T-cell (primary cell): ENCODE results near the gene CDH13. TPM values are rescaled to one million over a fixed set of nuclear protein-coding genes. Genes with fewer than 3 reads are reported as not detected.

Experiments used
- ATAC-seq, 4 experiments: fragments of 200-7000 bp in 3 of 4; fragments of 150-1000 bp in 1 of 4; cut with Tn5 transposase; replicated peaks in 1 of 4; 1 replicate in 3 of 4; 2 replicates in 1 of 4; pipeline ENCODE4 v1.10.0; 2021; ENCODE audit warnings: moderate library complexity in 3 of 4, mild to moderate bottlenecking in 2 of 4, moderate number of reproducible peaks in 1 of 4
- CTCF ChIA-PET, 2 donors: fragments of 300-600 bp; sonication (Branson Sonifier 250); formaldehyde crosslinking; loops; one replicate each; lab custom pipeline; 2022; ENCODE audit warnings: antibody characterized with exemption in 2 of 2; lab: Charles Lee
- POLR2A ChIA-PET, 2 donors: fragments of 300-600 bp; sonication (Branson Sonifier 250); formaldehyde crosslinking; loops; one replicate each; lab custom pipeline; 2022; ENCODE audit warnings: antibody characterized with exemption in 2 of 2; lab: Charles Lee
- DNase-seq, 35 experiments: peaks; one replicate each; pipeline versions ENCODE4 v3.0.0 to v3.0.0-alpha.2; 2013 to 2023
- H3K27ac ChIP-seq: one replicate; pipeline ENCODE4 v1.5.1; 2013; ENCODE audit warnings: low read length
- H3K27me3 ChIP-seq, 2 experiments: replicated peaks in 1 of 2; 1 replicate in 1 of 2; 2 replicates in 1 of 2; pipeline versions ENCODE4 v1.6.1 to v1.7.0; 2013; ENCODE audit warnings: low read length in 1 of 2, mixed read lengths in 1 of 2; ENCODE audit not compliant: control insufficient read depth in 2 of 2, insufficient read depth in 2 of 2; ENCODE audit errors: extremely low read depth in 1 of 2
- H3K36me3 ChIP-seq, 2 donors: 1 replicate in 1 of 2; 2 replicates in 1 of 2; pipeline versions ENCODE4 v1.6.1 to v1.7.0; 2013; ENCODE audit warnings: low read length in 1 of 2; ENCODE audit not compliant: control insufficient read depth in 2 of 2, insufficient read depth in 1 of 2; ENCODE audit errors: extremely low read depth in 1 of 2
- H3K4me1 ChIP-seq, 2 experiments: 1 replicate in 1 of 2; 2 replicates in 1 of 2; pipeline versions ENCODE4 v1.6.1 to v1.7.0; 2013; ENCODE audit warnings: low read length in 2 of 2, mixed read lengths in 1 of 2; ENCODE audit not compliant: insufficient read depth in 2 of 2, control insufficient read depth in 1 of 2; ENCODE audit errors: extremely low read depth in 1 of 2
- H3K4me3 ChIP-seq, 2 donors: 1 replicate in 1 of 2; 2 replicates in 1 of 2; pipeline versions ENCODE4 v1.5.1 to v1.7.0; 2013; ENCODE audit warnings: mild to moderate bottlenecking in 2 of 2, low read length in 1 of 2, moderate library complexity in 1 of 2; ENCODE audit not compliant: control insufficient read depth in 1 of 2; ENCODE audit errors: extremely low read depth in 1 of 2
- H3K9me3 ChIP-seq: 2 replicates; pipeline ENCODE4 v1.7.0; 2013
- H3K27ac Mint-ChIP-seq, 2 donors: one replicate each; pipeline ENCODE4 v1.8.0; 2020 to 2021; ENCODE audit warnings: mild to moderate bottlenecking in 2 of 2, mixed read lengths in 2 of 2
- H3K27me3 Mint-ChIP-seq, 2 donors: one replicate each; pipeline ENCODE4 v1.8.0; 2021 to 2022; ENCODE audit warnings: mixed read lengths in 2 of 2
- H3K36me3 Mint-ChIP-seq: one replicate; pipeline ENCODE4 v1.8.0; 2021; ENCODE audit warnings: mixed read lengths
- H3K4me1 Mint-ChIP-seq, 3 donors: one replicate each; pipeline ENCODE4 v1.8.0; 2020 to 2022; ENCODE audit warnings: mixed read lengths in 3 of 3, mild to moderate bottlenecking in 1 of 3
- H3K4me3 Mint-ChIP-seq, 3 donors: one replicate each; pipeline ENCODE4 v1.8.0; 2020 to 2022; ENCODE audit warnings: mild to moderate bottlenecking in 3 of 3, mixed read lengths in 3 of 3, moderate library complexity in 3 of 3
- H3K9me3 Mint-ChIP-seq, 3 donors: one replicate each; pipeline ENCODE4 v1.8.0; 2020 to 2022; ENCODE audit warnings: mixed read lengths in 3 of 3
- WGBS: methylation state at CpG from one replicate; pipeline ENCODE4 v1.1.5; 2013; ENCODE audit warnings: missing lambda C conversion rate; ENCODE audit not compliant: insufficient coverage; 5-methylcytosine and 5-hydroxymethylcytosine counted together
- total RNA-seq, 35 experiments: library from RNA in 6 of 35; stranded (reverse) in 6 of 35; fragments of 120-200 nt in 1 of 35; gene quantifications; one replicate each; pipeline versions ENCODE4 v1.2.1 to v1.2.4 and lab custom pipeline; 2013 to 2026

CDH13 gene
- total RNA-seq, 5 donors from 2014 or later (not counting 1 experiment from before 2014, with no cell fraction given): not detected

- no peak overlapping the region for H3K4me3 ChIP-seq
Measured at GRCh38 chr16:82776470-82777146, 149.8 kb downstream of the CDH13 start.

GRCh38 chr16:82782715-82783251 is 156.0 kb downstream of the CDH13 start:
- WGBS: 83% methylated on average over 8 of the region's 11 CpGs
- CTCF ChIA-PET: no interaction called here
- H3K9me3 ChIP-seq: no peaks in the 10 kb centered on the region
- H3K4me3 ChIP-seq: no peak overlapping the region
- Mint-ChIP-seq H3K36me3 (no peaks in the 10 kb centered on the region), H3K4me1 (peaks cover 0 to 5% (median 0%) of the 10 kb centered on the region in 3 donors), H3K9me3 (no peaks in the 10 kb centered on the region), H3K27me3 (peaks cover 3 to 14% of the 10 kb centered on the region in 2 donors), H3K27ac (no peak overlapping the region), H3K4me3 (no peak overlapping the region)
- POLR2A ChIA-PET: no interaction called here
- H3K4me1 ChIP-seq: no peaks in the 10 kb centered on the region
- H3K36me3 ChIP-seq: no peaks in the 10 kb centered on the region
- no peak for ATAC-seq
- peaks cover 0 to 5% of the 10 kb centered on the region in 2 experiments for H3K27me3 ChIP-seq
- DNase-seq: no peak
- H3K27ac ChIP-seq: no peak overlapping the region

More at GRCh38 chr16:82776470-82777146, 149.8 kb downstream of the CDH13 start:
- ChIA-PET CTCF (no interaction called here), POLR2A (no interaction called here)
- no peak for ATAC-seq
- no peak overlapping the region for H3K27ac Mint-ChIP-seq
- WGBS: 33% methylated on average over 1 of the region's 5 CpGs
- H3K9me3 Mint-ChIP-seq: no peaks in the 10 kb centered on the region
- no peaks in the 10 kb centered on the region for H3K27me3 ChIP-seq
- H3K4me1 ChIP-seq: no peaks in the 10 kb centered on the region
- peaks cover 10 to 23% of the 10 kb centered on the region in 2 donors for H3K27me3 Mint-ChIP-seq
- no peak overlapping the region for H3K27ac ChIP-seq
- H3K9me3 ChIP-seq: no peaks in the 10 kb centered on the region
- no peaks in the 10 kb centered on the region for H3K36me3 Mint-ChIP-seq
- no peaks in the 10 kb centered on the region for H3K36me3 ChIP-seq
- peaks cover 0 to 1% (median 0%) of the 10 kb centered on the region in 3 donors for H3K4me1 Mint-ChIP-seq
- no peak overlapping the region for H3K4me3 Mint-ChIP-seq
- no peak for DNase-seq

GRCh38 chr16:82783933-82784572 is 157.3 kb downstream of the CDH13 start:
- DNase-seq: no peak
- Histone ChIP-seq H3K36me3 (no peaks in the 10 kb centered on the region), H3K4me1 (no peaks in the 10 kb centered on the region), H3K9me3 (no peaks in the 10 kb centered on the region), H3K27ac (no peak overlapping the region), H3K4me3 (no peak overlapping the region), H3K27me3 (peaks cover 0 to 5% of the 10 kb centered on the region in 2 experiments)
- ChIA-PET POLR2A (no interaction called here), CTCF (no interaction called here)
- H3K4me1 Mint-ChIP-seq: peaks cover 0 to 5% (median 0%) of the 10 kb centered on the region in 3 donors
- H3K4me3 Mint-ChIP-seq: no peak overlapping the region
- peaks cover 3 to 9% of the 10 kb centered on the region in 2 donors for H3K27me3 Mint-ChIP-seq
- ATAC-seq: no peak
- WGBS: no CpG with 5 or more reads among the region's 8 CpGs
- H3K36me3 Mint-ChIP-seq: no peaks in the 10 kb centered on the region
- H3K9me3 Mint-ChIP-seq: no peaks in the 10 kb centered on the region
- H3K27ac Mint-ChIP-seq: no peak overlapping the region

GRCh38 chr16:82784573-82784968 is 157.8 kb downstream of the CDH13 start:
- Histone ChIP-seq H3K27ac (no peak overlapping the region), H3K9me3 (no peaks in the 10 kb centered on the region), H3K36me3 (no peaks in the 10 kb centered on the region), H3K4me3 (no peak overlapping the region), H3K4me1 (no peaks in the 10 kb centered on the region), H3K27me3 (peaks cover 0 to 5% of the 10 kb centered on the region in 2 experiments)
- Mint-ChIP-seq H3K36me3 (no peaks in the 10 kb centered on the region), H3K4me3 (no peak overlapping the region), H3K27me3 (peaks cover 0 to 7% of the 10 kb centered on the region in 2 donors), H3K9me3 (no peaks in the 10 kb centered on the region), H3K27ac (no peak overlapping the region), H3K4me1 (peaks cover 0 to 5% (median 0%) of the 10 kb centered on the region in 3 donors)
- DNase-seq: no peak
- CTCF ChIA-PET: no interaction called here
- POLR2A ChIA-PET: no interaction called here
- no peak for ATAC-seq
- WGBS: 94% methylated on average over 2 of the region's 3 CpGs

- Histone ChIP-seq H3K27me3 (peaks cover 0 to 4% of the 10 kb centered on the region in 2 experiments), H3K27ac (no peak overlapping the region), H3K4me3 (no peak overlapping the region), H3K4me1 (no peaks in the 10 kb centered on the region), H3K36me3 (no peaks in the 10 kb centered on the region), H3K9me3 (no peaks in the 10 kb centered on the region)
- Mint-ChIP-seq H3K36me3 (no peaks in the 10 kb centered on the region), H3K4me3 (no peak overlapping the region), H3K27me3 (no peaks in the 10 kb centered on the region), H3K4me1 (no peaks in the 10 kb centered on the region), H3K27ac (no peak overlapping the region), H3K9me3 (no peaks in the 10 kb centered on the region)
- WGBS: 62% methylated on average over 7 of the region's 7 CpGs
- CTCF ChIA-PET: no interaction called here
- POLR2A ChIA-PET: no interaction called here
- DNase-seq (no peak), ATAC-seq (no peak)
Measured at GRCh38 chr16:82788225-82788624, 161.5 kb downstream of the CDH13 start.

GRCh38 chr16:82788919-82789318 is 162.2 kb downstream of the CDH13 start:
- Histone ChIP-seq H3K27me3 (peaks cover 0 to 3% of the 10 kb centered on the region in 2 experiments), H3K27ac (no peak overlapping the region), H3K4me3 (no peak overlapping the region), H3K9me3 (no peaks in the 10 kb centered on the region), H3K4me1 (no peaks in the 10 kb centered on the region), H3K36me3 (no peaks in the 10 kb centered on the region)
- no peak for ATAC-seq
- H3K4me1 Mint-ChIP-seq: no peaks in the 10 kb centered on the region
- H3K27me3 Mint-ChIP-seq: no peaks in the 10 kb centered on the region
- no peak for DNase-seq
- H3K27ac Mint-ChIP-seq: no peak overlapping the region
- H3K4me3 Mint-ChIP-seq: no peak overlapping the region
- no peaks in the 10 kb centered on the region for H3K9me3 Mint-ChIP-seq
- no peaks in the 10 kb centered on the region for H3K36me3 Mint-ChIP-seq
- POLR2A ChIA-PET: no interaction called here
- 76% methylated on average over 2 of the region's 4 CpGs for WGBS
- CTCF ChIA-PET: no interaction called here
